ENCODE measurements around the gene NRG3.

Gene NRG3

GRCh38 chr10:81959016-81959415, 84.0 kb downstream of the NRG3 start:
- Histone ChIP-seq H3K27me3 (ENCODE audit: control insufficient read depth, insufficient read depth, low read length) (no peaks in the 10 kb centered on the region), H3K9ac (no peak overlapping the region)

GRCh38 chr10:81961451-81962184, 86.6 kb downstream of the NRG3 start:
- H2AFZ ChIP-seq: no peak overlapping the region
- TF ChIP-seq CTCF (IDR thresholded peaks at IDR 0.05): no peak
- H3K9me3 ChIP-seq (ENCODE audit: control insufficient read depth, low read length): no peaks in the 10 kb centered on the region
- no peaks in the 10 kb centered on the region for H3K36me3 ChIP-seq (ENCODE audit: control insufficient read depth, insufficient read depth, low read length)
- no peak overlapping the region for H3K27ac ChIP-seq
- H3K4me1 ChIP-seq: no peaks in the 10 kb centered on the region
- no peaks in the 10 kb centered on the region for H3K79me2 ChIP-seq
- H3K9ac ChIP-seq: no peak overlapping the region
- H3K4me3 ChIP-seq (ENCODE audit: low read depth, low read length): no peak overlapping the region
- no peaks in the 10 kb centered on the region for H3K27me3 ChIP-seq (ENCODE audit: control insufficient read depth, insufficient read depth, low read length)
- no peak overlapping the region for H3K4me2 ChIP-seq (ENCODE audit: low read length)

More at GRCh38 chr10:81959016-81959415, 84.0 kb downstream of the NRG3 start:
- H3K79me2 ChIP-seq: no peaks in the 10 kb centered on the region
- no peaks in the 10 kb centered on the region for H3K9me3 ChIP-seq (ENCODE audit: control insufficient read depth, low read length)
- no peak overlapping the region for H3K4me2 ChIP-seq (ENCODE audit: low read length)
- no peaks in the 10 kb centered on the region for H3K4me1 ChIP-seq
- H3K36me3 ChIP-seq (ENCODE audit: control insufficient read depth, insufficient read depth, low read length): no peaks in the 10 kb centered on the region
- no peak overlapping the region for H2AFZ ChIP-seq
- no peak overlapping the region for H3K4me3 ChIP-seq (ENCODE audit: low read depth, low read length)
- H3K27ac ChIP-seq: no peak overlapping the region
- TF ChIP-seq CTCF (IDR thresholded peaks at IDR 0.05): no peak

DNA sequence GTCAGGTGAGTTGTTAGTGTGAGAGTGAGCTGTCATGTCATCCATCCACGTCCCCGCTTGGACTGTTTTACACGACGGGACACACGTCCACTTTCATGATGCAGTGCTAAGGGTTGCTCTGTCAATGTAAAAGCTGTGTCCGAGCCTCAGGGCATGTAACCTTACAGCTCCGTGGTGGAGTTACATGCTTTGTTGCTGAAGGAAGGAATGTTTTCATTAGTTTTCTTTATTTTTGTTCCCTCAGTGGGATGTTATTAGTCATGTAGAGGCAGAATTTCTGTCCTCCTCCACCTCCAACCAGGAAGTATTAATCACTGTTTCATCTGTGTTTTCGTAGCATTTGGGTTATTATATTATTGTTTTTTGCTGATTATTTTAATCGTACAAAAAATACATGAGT, 88.6 kb downstream of the NRG3 start:
- H3K79me2 ChIP-seq: no peaks in the 10 kb centered on the region
- no peak overlapping the region for H3K9ac ChIP-seq
- H2AFZ ChIP-seq: no peak overlapping the region
- no peaks in the 10 kb centered on the region for H3K27me3 ChIP-seq (ENCODE audit: control insufficient read depth, insufficient read depth, low read length)
- no peaks in the 10 kb centered on the region for H3K9me3 ChIP-seq (ENCODE audit: control insufficient read depth, low read length)
- no peak overlapping the region for H3K27ac ChIP-seq
- H3K4me1 ChIP-seq: no peaks in the 10 kb centered on the region
- H3K4me2 ChIP-seq (ENCODE audit: low read length): no peak overlapping the region
- no peak for TF ChIP-seq CTCF (IDR thresholded peaks at IDR 0.05)
- no peaks in the 10 kb centered on the region for H3K36me3 ChIP-seq (ENCODE audit: control insufficient read depth, insufficient read depth, low read length)
- H3K4me3 ChIP-seq (ENCODE audit: low read depth, low read length): no peak overlapping the region

- Histone ChIP-seq H3K27me3 (ENCODE audit: control insufficient read depth, insufficient read depth, low read length) (no peaks in the 10 kb centered on the region), H3K9ac (no peak overlapping the region), H3K9me3 (ENCODE audit: control insufficient read depth, low read length) (no peaks in the 10 kb centered on the region), H3K4me3 (ENCODE audit: low read depth, low read length) (no peak overlapping the region), H3K36me3 (ENCODE audit: control insufficient read depth, insufficient read depth, low read length) (no peaks in the 10 kb centered on the region), H3K79me2 (no peaks in the 10 kb centered on the region), H3K4me1 (no peaks in the 10 kb centered on the region), H3K4me2 (ENCODE audit: low read length) (no peak overlapping the region), H2AFZ (no peak overlapping the region), H3K27ac (no peak overlapping the region)
- no peak for TF ChIP-seq CTCF (IDR thresholded peaks at IDR 0.05)
Observed at GRCh38 chr10:81967716-81968115, 92.7 kb downstream of the NRG3 start.

GRCh38 chr10:81969136-81969535, 94.1 kb downstream of the NRG3 start:
- Histone ChIP-seq H3K27ac (no peak overlapping the region), H3K4me1 (no peaks in the 10 kb centered on the region), H3K9ac (no peak overlapping the region), H3K4me3 (ENCODE audit: low read depth, low read length) (no peak overlapping the region), H3K4me2 (ENCODE audit: low read length) (no peak overlapping the region), H3K9me3 (ENCODE audit: control insufficient read depth, low read length) (no peaks in the 10 kb centered on the region), H3K79me2 (no peaks in the 10 kb centered on the region), H3K36me3 (ENCODE audit: control insufficient read depth, insufficient read depth, low read length) (no peaks in the 10 kb centered on the region), H3K27me3 (ENCODE audit: control insufficient read depth, insufficient read depth, low read length) (no peaks in the 10 kb centered on the region), H2AFZ (no peak overlapping the region)
- TF ChIP-seq CTCF (IDR thresholded peaks at IDR 0.05): no peak

Measured in parathyroid adenoma (tissue), 2 donors.